HG03460 (cell line): ENCODE measurements around the gene UNC93A.

Experiments used
- ATAC-seq: cut with Tn5 transposase; IDR thresholded peaks from one replicate; pipeline ENCODE4 v1.9.1; 2021; ENCODE audit not compliant: unreplicated experiment

Gene UNC93A

GRCh38 chr6:167293088-167293589 is 2.0 kb downstream of the UNC93A start:
- no peak for ATAC-seq

DNA sequence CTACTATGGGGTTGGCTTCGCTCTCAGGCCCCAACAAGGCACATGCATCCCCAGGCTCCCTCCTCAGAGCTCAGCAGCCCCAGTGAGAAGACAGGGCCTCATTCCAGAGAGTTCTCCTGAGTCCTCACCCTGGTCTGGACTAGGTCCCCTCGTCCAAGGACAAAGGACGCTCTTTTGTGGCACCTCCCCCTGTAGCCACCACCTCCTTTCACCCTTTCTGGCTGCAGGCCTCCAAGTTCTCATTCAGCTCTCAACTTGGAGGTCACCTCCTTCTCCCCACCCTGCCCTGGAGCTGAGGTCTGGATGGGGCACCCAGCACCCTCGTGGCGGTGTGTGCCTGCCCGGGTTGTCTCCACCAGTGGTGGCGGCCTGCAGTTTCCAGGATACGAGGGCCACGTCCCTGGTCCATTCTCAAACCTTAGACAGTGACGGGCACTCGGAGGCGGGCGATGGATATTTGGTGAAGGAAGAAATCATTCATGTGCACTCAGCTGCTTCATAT is 2.5 kb downstream of the UNC93A start:
- no peak for ATAC-seq

DNA sequence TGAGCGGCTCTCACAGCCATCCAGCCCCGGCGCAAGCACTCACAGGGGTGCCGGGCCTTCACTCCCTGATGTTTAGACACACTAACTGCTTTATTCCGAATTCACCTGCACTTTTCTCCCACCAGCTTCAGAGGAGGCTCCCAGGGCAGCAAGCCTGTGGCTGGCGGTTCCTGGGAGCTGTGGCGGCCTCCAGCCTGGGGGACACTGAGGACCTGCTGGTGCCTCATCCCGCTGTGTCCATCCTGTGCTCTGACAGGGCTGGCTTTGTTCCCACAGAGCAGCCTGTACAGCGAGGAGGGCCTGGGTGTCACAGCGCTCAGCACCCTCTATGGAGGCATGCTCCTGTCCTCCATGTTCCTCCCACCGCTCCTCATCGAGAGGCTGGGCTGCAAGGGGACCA is 3.1 kb downstream of the UNC93A start:
- ATAC-seq = no peak

DNA sequence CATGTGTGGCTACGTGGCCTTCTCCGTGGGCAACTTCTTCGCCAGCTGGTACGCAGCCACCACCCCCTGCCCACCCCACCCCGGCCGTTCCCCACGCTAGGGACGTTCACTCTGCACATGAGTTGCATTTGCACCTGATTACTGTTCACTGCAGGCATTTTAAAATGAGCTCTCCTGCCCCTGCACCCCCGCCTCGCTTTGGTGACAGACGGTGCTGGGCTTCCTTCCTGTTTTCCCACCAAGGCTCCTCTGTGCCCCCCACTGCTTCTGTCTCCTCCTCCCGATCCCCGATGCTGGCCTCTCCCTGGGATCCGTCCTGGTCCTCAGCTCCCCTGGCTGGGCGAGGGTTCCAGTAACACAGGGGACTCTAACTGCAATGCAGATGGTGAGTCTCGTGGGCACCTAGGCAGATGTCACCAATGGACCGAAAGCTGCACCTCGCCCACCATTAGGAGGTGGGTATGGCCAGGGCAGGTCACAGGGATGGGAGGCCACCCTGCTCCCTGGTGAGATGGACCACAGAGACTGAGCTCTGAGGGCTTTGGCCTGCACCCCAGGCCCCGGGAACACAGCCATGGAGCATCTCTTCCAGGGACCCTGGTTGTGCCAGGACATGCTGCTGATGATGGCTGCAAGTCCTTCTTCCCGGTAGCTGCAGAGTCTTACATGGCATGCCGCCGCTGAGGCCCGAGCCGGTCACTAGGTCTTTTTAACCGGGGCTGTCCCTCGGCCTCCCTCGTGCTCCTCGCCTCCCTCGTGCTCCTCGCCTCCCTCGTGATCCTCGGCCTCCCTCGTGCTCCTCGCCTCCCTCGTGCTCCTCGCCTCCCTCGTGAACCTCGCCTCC is 3.8 kb downstream of the UNC93A start:
- ATAC-seq = no peak

DNA sequence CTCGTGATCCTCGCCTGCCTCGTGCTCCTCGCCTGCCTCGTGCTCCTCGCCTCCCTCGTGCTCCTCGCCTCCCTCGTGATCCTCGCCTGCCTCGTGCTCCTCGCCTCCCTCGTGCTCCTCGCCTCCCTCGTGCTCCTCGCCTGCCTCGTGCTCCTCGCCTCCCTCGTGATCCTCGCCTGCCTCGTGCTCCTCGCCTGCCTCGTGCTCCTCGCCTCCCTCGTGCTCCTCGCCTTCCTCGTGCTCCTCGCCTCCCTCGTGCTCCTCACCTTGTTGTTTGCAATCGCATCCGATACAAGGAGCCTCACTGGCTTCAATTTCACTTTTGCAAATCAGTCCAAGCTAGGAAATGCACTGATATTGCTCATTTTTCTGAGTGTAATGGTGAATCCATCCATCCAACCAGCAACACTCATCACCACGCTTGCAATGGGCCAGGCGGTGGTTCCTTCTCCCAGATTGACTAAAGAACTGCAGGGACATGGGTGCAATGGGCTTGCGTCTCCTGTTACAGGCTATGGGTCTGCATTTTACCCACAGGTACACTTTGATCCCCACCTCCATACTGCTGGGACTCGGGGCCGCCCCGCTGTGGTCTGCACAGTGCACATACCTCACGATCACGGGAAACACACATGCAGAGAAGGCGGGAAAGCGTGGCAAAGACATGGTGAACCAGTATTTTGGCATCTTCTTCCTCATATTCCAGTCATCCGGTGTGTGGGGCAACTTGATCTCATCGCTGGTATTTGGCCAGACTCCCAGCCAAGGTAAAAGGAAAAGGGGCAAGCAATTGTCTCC is 4.6 kb downstream of the UNC93A start:
- no peak for ATAC-seq

GRCh38 chr6:167296293-167296690 is 5.2 kb downstream of the UNC93A start:
- no peak for ATAC-seq

- ATAC-seq = no peak
These were observed 5.8 kb downstream of the UNC93A start for GRCh38 chr6:167296902-167297301.

DNA sequence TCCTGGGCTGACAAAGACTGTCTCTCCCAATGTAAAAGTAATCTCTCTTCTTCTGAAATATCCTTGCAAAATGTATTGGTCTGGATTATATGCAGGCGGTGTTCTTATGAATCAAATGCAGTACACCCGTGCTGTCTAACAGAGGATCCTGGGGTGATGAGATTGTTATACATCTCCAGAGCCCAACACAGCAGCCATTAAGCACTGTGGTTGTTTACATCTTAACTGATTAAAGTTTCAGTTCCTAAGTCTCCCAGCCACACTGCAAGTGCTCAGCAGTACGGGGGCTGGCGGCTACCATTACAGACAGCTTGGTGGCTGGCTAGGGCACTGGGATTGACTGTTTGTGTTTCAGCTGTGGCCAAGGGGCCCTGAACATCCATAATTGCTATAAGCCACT is 7.0 kb downstream of the UNC93A start:
- ATAC-seq = no peak

DNA sequence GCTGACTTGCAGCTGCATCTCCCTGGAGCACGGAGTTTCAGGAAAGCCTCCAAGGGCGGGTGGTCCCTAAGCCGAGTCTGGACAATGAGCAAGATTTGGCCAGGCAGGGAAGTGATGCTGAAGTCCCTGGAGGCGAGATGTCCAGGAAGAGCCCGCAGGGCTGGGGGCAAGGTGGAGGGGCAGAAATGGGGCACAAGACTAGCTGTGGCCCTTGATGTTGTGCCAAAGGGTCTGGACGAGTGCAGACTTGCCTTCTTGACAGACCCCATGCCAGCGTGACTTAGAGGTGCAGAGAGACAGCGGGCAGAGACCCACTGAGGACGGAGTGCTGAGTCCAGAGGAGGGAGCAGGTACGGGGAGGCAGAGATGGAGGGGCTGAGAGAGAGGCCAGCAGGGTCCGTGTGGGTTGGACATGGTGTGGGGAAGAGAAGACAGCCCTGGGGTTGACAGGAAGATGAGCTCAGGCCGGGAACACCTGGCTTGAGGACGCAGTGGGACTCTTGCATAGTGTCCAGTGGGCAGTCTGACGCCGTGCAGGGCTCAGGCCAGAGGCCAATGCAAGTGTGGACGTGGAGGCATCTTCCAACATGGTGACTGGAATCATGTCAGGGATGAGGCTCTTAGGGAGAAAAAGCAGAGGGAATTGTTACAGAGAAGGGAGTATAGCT is 8.7 kb downstream of the UNC93A start:
- ATAC-seq = no peak

GRCh38 chr6:167300902-167301777 is 10.0 kb downstream of the UNC93A start:
- no peak for ATAC-seq

DNA sequence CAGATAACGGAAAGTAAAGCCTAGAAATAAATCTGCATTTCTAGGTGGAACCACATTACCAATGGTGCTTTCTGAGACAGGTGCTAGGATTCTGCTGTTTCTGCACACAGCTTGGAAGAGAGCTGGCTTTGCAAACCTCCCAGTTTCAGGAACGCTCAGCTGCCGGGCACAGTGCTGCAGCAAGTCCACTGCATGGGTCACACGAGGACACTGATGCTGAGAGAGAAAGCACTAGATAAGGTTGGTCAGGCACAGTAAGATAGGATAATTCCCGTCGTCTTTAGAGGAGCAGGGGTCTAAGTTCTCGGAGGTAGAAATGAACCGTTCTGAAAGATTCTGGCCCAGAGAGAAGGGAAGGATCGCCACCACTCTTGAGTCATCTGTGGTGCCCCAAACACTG is 11.0 kb downstream of the UNC93A start:
- ATAC-seq = no peak

- ATAC-seq = no peak
These were observed 11.7 kb downstream of the UNC93A start for GRCh38 chr6:167302796-167303195.

DNA sequence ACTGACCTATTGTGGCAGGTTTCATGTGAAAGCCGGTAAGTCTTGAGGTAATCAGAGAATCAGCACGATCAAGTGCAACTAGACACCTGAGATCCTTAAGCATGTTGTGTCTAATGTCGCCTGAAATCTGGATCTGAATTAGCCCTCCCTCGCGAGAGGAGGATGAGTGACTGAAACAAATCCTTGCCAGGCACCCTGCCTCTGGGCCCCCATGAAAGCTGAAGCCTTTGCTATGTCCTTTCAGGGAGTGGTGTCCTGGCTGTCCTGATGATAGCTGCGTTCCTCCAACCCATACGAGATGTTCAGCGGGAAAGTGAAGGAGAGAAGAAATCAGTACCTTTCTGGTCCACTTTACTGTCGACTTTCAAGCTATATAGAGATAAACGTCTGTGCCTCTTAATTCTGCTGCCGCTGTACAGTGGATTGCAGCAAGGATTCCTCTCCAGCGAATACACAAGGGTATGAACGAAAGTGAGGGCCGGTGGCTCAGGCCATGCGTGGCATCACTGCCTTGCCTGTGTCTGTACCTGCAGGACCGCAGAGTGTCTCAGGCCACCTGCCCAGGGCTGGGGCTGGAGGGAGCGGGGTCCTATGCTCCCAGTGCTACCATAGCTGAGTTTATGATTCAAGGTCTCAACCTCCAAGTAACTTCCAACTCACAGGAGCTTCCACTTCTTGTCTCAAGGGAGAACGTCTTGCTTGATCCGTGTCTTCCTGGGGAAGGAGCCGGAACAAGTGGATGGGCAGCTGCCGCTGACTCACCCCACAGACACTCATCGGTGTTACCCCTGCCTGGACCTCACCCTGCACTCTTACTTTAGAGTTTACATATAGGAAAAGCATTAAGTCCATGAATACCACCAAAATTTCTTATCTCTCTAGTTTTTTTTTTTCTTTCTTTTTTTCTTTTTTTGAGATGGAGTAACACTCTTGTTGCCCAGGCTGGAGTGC is 12.8 kb downstream of the UNC93A start:
- ATAC-seq = no peak

DNA sequence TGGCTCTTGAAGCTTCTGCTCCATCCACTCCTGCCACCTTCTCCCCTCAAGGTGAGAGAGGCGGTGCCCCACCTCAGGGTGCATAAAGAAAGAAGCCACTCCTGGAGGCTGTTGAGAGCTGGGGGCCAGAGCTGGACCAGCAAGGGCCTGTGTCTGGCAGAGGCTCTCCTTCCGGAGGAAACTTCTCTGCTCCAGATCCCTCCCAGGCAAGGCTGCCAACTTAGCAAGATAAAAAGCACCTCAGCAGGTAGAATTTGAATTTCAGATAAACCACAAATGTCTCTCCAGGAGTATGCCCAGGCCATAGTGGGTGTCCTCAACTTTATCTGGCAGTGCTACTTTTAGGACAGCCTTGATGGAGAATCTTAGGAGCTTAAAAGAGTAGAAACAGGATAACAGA is 13.8 kb downstream of the UNC93A start:
- ATAC-seq = no peak

DNA sequence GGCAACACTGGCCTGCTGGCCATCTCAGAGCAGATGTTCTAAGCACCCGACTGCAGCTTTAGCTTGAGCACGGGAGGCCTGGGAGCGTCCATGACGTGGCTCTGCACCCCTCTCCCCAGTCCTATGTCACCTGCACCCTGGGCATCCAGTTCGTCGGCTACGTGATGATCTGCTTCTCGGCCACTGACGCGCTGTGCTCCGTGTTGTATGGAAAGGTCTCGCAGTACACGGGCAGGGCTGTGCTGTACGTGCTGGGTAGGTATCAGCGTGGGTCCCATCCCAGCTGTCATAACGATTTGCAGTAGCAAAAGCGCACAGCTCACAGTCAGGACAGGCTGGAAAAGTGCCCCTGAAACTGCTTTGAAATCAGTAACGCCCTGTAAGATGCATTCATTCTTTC is 14.7 kb downstream of the UNC93A start:
- ATAC-seq = no peak

- no peak for ATAC-seq
These were observed 15.4 kb downstream of the UNC93A start for GRCh38 chr6:167306401-167306998.

DNA sequence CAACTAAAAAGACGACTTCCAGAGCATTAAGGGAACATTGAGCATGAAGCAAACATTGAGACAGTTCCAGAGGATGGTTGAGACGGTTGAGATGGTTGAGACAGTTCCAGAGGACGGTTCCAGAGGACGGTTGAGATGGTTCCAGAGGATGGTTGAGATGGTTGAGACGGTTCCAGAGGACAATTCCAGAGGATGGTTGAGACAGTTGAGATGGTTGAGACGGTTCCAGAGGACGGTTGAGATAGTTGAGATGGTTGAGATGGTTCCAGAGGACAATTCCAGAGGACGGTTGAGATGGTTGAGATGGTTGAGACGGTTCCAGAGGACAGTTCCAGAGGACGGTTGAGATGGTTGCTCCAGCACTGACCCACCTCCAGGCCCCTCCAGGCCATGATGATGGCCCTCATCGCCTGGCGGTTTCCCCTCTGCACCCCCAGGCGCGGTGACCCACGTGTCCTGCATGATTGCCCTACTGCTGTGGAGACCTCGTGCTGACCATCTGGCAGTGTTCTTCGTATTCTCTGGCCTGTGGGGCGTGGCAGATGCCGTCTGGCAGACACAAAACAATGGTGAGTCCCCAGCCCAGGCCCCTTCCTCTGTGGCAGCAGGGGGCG is 16.3 kb downstream of the UNC93A start:
- no peak for ATAC-seq

GRCh38 chr6:167308207-167308606 is 17.1 kb downstream of the UNC93A start:
- no peak for ATAC-seq
